Colonic mucosa (tissue), 4 donors: Measurements from ENCODE around the gene ATP9B. TPM values are rescaled to one million over a fixed set of nuclear protein-coding genes. Genes with fewer than 3 reads are reported as not detected.

Experiments used
- DNase-seq: peaks from one replicate; pipeline ENCODE4 v3.0.0-alpha.2; 2020
- H3K27ac ChIP-seq: fragments of 200-600 bp; one replicate; pipeline ENCODE4 v1.8.0; 2021
- H3K27me3 ChIP-seq: fragments of 200-600 bp; one replicate; pipeline ENCODE4 v1.8.0; 2021
- H3K36me3 ChIP-seq: fragments of 200-600 bp; one replicate; pipeline ENCODE4 v1.8.0; 2021
- H3K4me1 ChIP-seq: fragments of 200-600 bp; one replicate; pipeline ENCODE4 v1.8.0; 2021; ENCODE audit warnings: mild to moderate bottlenecking
- H3K4me3 ChIP-seq: fragments of 200-600 bp; one replicate; pipeline ENCODE4 v1.8.0; 2021
- H3K9ac ChIP-seq, 2 donors: one replicate each; pipeline ENCODE4 v1.7.0; 2013; ENCODE audit warnings: control low read depth in 2 of 2, low read depth in 2 of 2, low read length in 2 of 2
- H3K9me3 ChIP-seq: fragments of 200-600 bp; one replicate; pipeline ENCODE4 v1.8.0; 2021
- intact Hi-C: fragments of 100-400 bp; cut with DNase I; formaldehyde crosslinking; loops from one replicate; pipeline ENCODE4 v1.14.1; 2022
- total RNA-seq, 2 donors: library from RNA; stranded (reverse); fragmentation: NEBNext Ultra II Directional in 1 of 2; extraction: Animal tissue kit (Norgen Biotek cat#: 25700) in 1 of 2; gene quantifications; one replicate each; pipeline ENCODE4 v1.2.1, GENCODE V29; 2021
- TF ChIP-seq, protein P1 (sequence below): fragments of 200-600 bp; IDR thresholded peaks from one replicate; pipeline ENCODE4 v1.8.0; 2022; ENCODE audit warnings: antibody characterized with exemption, mild to moderate bottlenecking
- donor health status: healthy.
- donor health status: DM: no; HTN: no; CAD: no.
- donor health status: DM: no; HTN: no; CAD: no.

Gene ATP9B
- total RNA-seq, 2 donors from 2014 or later, result 20.4 to 30.3 TPM

DNA sequence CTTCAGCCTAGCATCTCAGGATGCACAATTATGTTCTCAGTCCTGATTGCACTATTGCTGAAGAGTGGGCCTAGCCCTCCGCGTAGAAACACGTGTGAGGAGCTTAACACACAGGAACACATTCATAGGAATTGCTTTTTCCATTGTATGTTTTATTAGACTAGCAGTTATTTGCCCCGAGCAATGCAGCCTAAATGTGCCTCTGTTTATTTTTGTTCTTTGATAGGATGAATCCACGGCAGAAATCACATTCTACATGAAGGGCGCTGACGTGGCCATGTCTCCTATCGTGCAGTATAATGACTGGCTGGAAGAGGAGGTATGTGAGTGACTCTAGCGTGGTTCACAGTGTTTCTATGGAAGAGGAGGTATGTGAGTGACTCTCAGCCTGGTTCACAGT is 260.6 kb downstream of the ATP9B start:
- Histone ChIP-seq H3K27ac (no peak overlapping the region), H3K27me3 (no peaks in the 10 kb centered on the region), H3K9me3 (no peaks in the 10 kb centered on the region), H3K4me3 (no peak overlapping the region), H3K9ac (no peak overlapping the region), H3K4me1 (no peaks in the 10 kb centered on the region), H3K36me3 (no peaks in the 10 kb centered on the region)
- no peak for DNase-seq
- TF ChIP-seq, protein P1, sequence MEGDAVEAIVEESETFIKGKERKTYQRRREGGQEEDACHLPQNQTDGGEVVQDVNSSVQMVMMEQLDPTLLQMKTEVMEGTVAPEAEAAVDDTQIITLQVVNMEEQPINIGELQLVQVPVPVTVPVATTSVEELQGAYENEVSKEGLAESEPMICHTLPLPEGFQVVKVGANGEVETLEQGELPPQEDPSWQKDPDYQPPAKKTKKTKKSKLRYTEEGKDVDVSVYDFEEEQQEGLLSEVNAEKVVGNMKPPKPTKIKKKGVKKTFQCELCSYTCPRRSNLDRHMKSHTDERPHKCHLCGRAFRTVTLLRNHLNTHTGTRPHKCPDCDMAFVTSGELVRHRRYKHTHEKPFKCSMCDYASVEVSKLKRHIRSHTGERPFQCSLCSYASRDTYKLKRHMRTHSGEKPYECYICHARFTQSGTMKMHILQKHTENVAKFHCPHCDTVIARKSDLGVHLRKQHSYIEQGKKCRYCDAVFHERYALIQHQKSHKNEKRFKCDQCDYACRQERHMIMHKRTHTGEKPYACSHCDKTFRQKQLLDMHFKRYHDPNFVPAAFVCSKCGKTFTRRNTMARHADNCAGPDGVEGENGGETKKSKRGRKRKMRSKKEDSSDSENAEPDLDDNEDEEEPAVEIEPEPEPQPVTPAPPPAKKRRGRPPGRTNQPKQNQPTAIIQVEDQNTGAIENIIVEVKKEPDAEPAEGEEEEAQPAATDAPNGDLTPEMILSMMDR, result no peak
- intact Hi-C loops, result no loop called here

DNA sequence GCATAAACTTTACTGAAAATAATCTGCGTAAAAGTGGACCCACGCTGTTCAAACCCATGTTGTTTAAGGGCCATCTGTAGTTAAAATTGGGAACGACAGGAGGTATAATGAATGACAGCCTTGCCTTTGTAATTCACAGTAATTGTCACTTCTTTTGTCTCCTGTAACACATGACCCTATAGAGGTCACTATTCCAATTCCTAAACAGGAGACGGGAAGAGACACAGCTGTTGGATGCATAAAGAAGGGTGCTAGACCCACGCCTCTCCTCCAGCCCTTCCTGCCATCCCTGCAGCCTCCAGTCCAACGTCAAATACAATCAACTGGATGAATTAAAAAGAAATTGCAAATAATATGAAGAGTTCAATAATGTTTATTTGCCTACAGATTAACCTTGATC is 263.5 kb downstream of the ATP9B start:
- H3K27ac ChIP-seq, result no peak overlapping the region
- no peak for DNase-seq
- H3K4me3 ChIP-seq, result no peak overlapping the region
- intact Hi-C loops, result no loop called here
- no peaks in the 10 kb centered on the region for H3K4me1 ChIP-seq
- H3K27me3 ChIP-seq, result no peaks in the 10 kb centered on the region
- H3K9ac ChIP-seq, result no peak overlapping the region
- H3K36me3 ChIP-seq, result no peaks in the 10 kb centered on the region
- TF ChIP-seq, protein P1, result no peak
- H3K9me3 ChIP-seq, result no peaks in the 10 kb centered on the region

DNA sequence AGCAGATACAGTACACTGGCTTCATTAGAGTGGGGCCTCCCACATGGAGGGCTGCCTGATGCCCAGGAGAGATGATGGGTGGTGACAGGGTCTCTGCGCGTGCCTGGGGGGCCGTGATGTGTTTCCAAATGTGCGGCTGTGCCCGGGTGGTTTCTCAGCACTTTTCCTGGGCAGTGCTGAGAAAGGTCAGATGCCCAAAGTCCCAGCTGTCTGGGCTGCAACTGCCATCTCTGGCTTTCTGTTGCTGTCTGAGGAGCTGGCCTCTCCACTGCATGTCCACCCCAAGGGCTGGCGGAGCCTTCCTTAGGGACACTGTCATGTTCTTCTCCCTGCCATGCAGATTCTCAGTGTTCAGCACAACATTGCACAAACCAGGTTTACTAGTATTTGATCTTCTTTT is 263.9 kb downstream of the ATP9B start:
- TF ChIP-seq, protein P1, result no peak
- H3K27ac ChIP-seq, result no peak overlapping the region
- no peaks in the 10 kb centered on the region for H3K36me3 ChIP-seq
- H3K9me3 ChIP-seq, result no peaks in the 10 kb centered on the region
- H3K4me3 ChIP-seq, result no peak overlapping the region
- DNase-seq, result no peak
- intact Hi-C loops, result no loop called here
- H3K4me1 ChIP-seq, result no peaks in the 10 kb centered on the region
- H3K27me3 ChIP-seq, result no peaks in the 10 kb centered on the region
- H3K9ac ChIP-seq, result no peak overlapping the region

DNA sequence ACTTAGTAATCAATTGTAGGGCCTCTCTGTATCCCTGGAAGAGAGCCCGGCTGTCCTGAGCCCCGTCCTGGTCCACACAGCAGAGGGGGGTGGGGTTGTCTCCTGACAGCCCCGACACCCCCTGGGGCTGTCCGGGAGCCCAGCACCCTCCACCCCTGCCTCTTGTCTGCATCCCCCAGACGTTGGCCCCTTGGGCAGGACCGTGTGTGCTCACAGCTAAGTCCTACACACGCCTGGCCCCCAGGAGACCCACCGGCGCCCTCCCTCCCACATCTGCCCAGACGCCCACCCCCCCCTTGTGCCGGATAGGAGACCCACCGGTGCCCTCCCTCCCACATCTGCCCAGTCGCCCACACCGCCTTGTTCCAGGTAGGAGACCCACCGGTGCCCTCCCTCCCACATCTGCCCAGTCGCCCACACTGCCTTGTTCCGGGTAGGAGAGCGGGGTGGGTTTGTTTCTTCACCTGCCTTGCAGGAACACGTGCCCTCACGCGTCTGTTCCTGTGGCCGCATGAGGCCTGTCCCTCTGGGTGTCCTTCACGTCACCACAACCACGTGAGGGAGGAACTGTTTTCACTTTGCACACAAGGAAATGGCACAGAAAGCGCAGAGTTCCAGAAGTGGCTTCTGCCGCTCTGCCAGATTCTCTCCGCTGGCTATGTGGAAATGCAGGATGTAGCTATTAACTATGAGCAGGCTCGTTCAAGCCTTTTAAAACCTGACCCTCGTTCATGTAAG is 265.5 kb downstream of the ATP9B start:
- H3K4me1 ChIP-seq, result no peaks in the 10 kb centered on the region
- H3K27me3 ChIP-seq, result no peaks in the 10 kb centered on the region
- TF ChIP-seq, protein P1, result no peak
- DNase-seq, result no peak
- H3K4me3 ChIP-seq, result no peak overlapping the region
- no peaks in the 10 kb centered on the region for H3K36me3 ChIP-seq
- no peak overlapping the region for H3K27ac ChIP-seq
- H3K9me3 ChIP-seq, result no peaks in the 10 kb centered on the region
- H3K9ac ChIP-seq, result no peak overlapping the region
- intact Hi-C loops, result no loop called here

DNA sequence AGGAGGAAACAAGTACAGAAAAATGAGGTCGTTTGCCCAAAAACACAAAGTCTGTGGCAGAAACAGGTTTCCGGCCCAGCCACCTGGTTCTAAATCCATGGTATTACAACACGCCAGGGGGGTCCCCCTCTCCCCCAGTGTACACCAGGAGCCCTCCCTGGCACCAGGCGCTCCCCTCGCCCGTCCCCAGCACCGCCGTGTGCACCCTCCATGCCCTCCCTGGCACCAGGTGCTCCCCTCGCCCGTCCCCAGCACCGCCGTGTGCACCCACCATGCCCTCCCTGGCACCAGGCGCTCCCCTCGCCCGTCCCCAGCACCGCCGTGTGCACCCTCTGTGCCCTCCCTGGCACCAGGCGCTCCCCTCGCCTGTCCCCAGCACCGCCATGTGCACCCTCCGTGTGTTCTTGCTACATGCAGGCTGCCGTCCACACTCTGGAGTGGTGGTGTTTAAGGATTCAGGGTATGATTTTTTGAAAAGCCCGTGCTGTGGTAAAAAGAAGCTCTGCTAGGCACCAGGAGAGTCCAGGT is 266.7 kb downstream of the ATP9B start:
- Histone ChIP-seq H3K27me3 (no peaks in the 10 kb centered on the region), H3K4me1 (no peaks in the 10 kb centered on the region), H3K9ac (no peak overlapping the region), H3K4me3 (no peak overlapping the region), H3K9me3 (no peaks in the 10 kb centered on the region), H3K36me3 (no peaks in the 10 kb centered on the region), H3K27ac (no peak overlapping the region)
- intact Hi-C loops, result no loop called here
- no peak for DNase-seq
- TF ChIP-seq, protein P1, result no peak
